Forelimb muscle (tissue), 1 donor: ENCODE data around the gene MIAT. TPM values are rescaled to one million over a fixed set of nuclear protein-coding genes. Genes with fewer than 3 reads are reported as not detected.
"Not testable (repeated sequence)": the region's sequence is repeated elsewhere in the genome, so short reads cannot be mapped to it uniquely, and the experiment has no call there.

Experiments
- DNase-seq: peaks from one replicate; pipeline ENCODE4 v3.0.0-alpha.2; 2013; ENCODE audit warnings: low read depth
- polyA plus RNA-seq: library from polyadenylated mRNA; unstranded; fragments of 120-200 nt; gene quantifications from one replicate; pipeline ENCODE4 v1.2.1, GENCODE V29; 2013; ENCODE audit not compliant: insufficient read length

MIAT gene
- polyA plus RNA-seq: 0.33 TPM

GRCh38 chr22:26656891-26657851 lies at the start of gene MIAT:
Gene MIAT (plus strand): TSS chr22:26657588.
- DNase-seq: no peak

GRCh38 chr22:26608129-26608528 lies 49.3 kb upstream of the MIAT start:
- DNase-seq: no peak

GRCh38 chr22:26609287-26609686 lies 48.1 kb upstream of the MIAT start:
- DNase-seq: no peak

DNA sequence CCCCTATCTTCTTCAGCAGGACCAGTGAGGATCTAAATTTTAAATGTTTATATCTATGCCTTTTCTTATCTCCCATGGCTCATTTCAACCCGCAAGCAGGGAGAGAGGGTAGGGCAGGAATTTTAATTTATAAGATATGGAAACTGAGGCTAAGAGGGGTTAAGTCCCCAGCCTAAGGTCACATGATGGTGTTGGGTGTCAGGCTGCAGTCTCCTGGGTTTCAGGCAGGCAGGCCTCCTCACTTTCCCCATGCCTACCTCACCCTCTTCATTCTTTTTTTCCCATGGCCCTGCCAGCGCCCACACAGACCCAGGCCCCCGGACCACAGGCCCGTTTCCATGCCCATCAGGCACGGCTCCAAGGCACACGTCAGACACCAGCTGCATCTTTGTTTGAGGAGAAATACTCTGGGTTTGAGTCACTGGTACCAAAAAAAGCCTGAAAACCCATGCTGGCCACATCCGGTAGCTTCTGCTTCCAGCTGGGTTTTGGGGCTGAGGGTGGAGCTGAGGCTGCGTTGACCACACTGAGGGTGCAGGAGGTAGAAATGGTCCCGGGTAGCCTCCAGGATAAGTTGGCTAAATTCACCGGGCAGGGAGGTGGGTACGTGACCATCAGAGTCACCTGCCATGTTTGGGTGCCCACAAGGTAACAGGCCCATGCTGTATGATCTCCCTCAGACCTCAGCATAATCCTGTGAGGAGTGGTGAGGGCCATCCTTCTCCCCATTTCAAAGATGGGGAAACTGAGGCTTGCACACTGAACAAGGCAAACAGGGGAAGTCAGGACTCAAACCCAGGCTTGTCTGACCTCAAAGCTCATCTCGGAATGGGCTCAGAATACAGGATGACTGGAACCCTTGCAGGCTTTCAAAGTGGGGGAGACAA lies 47.1 kb upstream of the MIAT start:
- no peak for DNase-seq

GRCh38 chr22:26610996-26611395 lies 46.4 kb upstream of the MIAT start:
- DNase-seq: no peak

GRCh38 chr22:26612652-26613051 lies 44.7 kb upstream of the MIAT start:
- DNase-seq: no peak

GRCh38 chr22:26613753-26614152 lies 43.6 kb upstream of the MIAT start:
- DNase-seq: not testable (repeated sequence)

DNA sequence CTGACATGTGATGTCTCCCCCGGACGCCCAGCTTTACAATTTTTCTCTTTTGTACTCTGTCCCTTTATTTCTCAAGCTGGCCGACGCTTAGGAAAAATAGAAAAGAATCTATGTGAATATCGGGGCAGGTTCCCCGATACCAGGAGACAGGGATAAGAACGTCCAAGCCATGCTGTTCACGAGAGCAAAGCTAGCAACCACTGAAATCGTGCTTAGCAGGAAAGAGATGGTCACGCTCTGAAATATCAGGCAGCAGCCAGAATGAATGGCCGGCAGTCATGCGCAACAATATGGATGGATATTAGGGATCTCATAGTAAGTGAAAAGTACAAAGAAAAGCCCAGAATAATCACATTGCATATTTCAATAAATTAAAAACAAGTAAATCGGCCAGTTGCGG lies 43.1 kb upstream of the MIAT start:
- no peak for DNase-seq

GRCh38 chr22:26615149-26615548 lies 42.2 kb upstream of the MIAT start:
- no peak for DNase-seq

DNA sequence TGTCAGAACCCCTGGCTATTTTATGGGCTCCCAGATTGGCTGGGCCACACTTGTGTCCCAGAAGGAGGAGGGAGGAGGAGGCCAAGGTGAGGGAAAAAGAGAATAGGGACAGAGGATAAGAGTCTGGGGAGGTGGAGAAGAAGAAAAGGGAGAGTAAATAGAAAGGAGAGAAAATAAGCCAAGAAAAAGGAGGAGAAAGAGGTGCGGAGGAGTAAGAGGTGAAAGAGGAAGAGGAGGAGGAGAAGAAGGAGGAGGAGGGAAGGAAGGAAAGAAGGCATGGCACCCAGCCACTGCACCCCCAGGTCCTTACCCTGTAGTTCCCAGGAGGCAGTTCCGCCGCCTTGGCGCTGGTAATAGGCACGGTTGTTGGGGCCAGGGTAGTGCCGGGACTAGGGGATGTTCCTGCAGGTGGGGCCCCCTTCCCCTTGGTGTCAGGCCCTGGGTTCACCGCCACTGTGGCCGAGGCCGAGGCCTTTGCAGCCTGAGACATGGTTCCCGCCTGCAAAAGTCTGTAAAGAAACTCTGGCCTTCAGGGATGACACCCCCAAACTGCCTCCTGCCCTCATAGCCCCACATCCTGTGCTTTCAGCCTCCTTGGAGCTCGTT lies 41.5 kb upstream of the MIAT start:
- DNase-seq: no peak

DNA sequence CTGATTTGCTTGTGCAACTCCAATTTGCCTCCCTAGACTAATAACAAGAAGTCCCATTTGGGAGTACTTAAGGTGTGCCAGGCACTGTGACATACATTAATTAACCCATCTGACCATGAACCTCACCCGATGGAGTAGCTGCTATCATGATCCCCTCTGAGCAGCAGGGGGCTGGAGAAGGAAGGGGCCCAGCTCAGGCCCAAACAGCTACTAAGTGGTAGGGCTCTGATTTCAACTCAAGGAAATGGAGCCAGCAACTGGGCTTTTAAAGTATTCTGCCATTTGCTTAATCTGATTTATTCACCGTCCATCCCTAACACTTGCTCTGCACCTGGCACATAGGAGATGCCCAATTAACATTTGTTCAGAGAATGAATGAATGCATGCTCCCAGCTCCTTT lies 40.7 kb upstream of the MIAT start:
- no peak for DNase-seq

- DNase-seq: no peak
These were observed 39.9 kb upstream of the MIAT start, which contains the start of gene CRYBB1 for GRCh38 chr22:26617271-26618199. Gene CRYBB1 (minus strand): TSS chr22:26618027. CDS start chr22:26616319, 1,708 bp downstream.

- no peak for DNase-seq
These were observed 38.9 kb upstream of the MIAT start for GRCh38 chr22:26618455-26618854.

GRCh38 chr22:26619510-26619909 lies 37.9 kb upstream of the MIAT start:
- DNase-seq: no peak

GRCh38 chr22:26620197-26620596 lies 37.2 kb upstream of the MIAT start:
- no peak for DNase-seq

- no peak for DNase-seq
These were observed 35.7 kb upstream of the MIAT start, which contains the start of gene CRYBA4 for GRCh38 chr22:26621663-26622062. Gene CRYBA4 (plus strand): TSS chr22:26621963. CDS start chr22:26622597, 634 bp downstream.

GRCh38 chr22:26623984-26624383 lies 33.4 kb upstream of the MIAT start:
- DNase-seq: no peak

DNA sequence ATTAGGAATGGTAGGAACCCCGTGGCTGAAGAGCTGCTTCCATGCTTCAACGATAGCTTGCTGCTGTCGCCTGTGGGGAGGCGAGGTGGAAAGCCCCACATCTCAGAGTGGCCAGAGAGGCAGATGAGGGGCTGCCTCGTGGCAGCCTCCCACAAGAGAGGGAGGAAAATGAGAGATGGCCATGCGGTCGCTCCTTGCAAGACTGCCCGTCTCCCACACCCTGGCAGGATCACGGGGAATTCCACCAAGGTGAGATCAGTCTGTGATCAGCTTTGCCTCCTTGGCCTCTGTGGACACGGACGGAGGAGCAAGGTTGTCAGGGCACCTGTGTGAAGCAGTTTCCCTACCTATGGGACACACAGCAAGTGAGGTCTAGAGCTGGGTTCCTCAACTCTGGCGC lies 32.6 kb upstream of the MIAT start:
- no peak for DNase-seq

- no peak for DNase-seq
These were observed 27.2 kb upstream of the MIAT start for GRCh38 chr22:26629988-26630761.

DNA sequence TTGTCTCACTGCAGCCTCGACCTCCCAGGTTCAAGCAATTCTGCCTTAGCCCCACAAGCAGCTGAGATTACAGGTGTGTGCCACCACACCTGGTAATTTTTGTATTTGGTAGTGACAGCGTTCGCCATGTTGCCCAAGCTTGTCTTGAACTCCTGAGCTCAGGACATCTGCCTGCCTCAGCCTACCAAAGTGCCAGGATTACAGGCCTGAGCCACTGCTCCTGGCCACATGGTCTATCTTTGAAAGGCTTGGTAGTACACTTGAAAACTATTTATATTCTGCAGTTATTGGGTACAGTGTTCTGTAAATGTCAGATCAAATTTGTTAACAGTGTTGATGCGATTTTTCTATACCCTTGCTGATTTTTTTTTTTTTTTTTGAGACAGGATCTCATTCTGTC lies 26.1 kb upstream of the MIAT start:
- no peak for DNase-seq
